ENCODE data around the gene TLE2. TPM values are rescaled to one million over a fixed set of nuclear protein-coding genes. Genes with fewer than 3 reads are reported as not detected.
A peak's percentile ranks its signal among the peaks of the same experiment; 100 is the strongest.

The TLE2 gene
- polyA plus RNA-seq, 3 donors, result not detected

- peaks cover 0 to 16% of the 10 kb centered on the region in 2 donors for H3K9me3 ChIP-seq (replicated peaks in 1 of 2; ENCODE audit: control insufficient read depth in 1 of 2, insufficient read depth in 1 of 2, low read length in 2 of 2)
- DNase-seq, result no peak
- no peak overlapping the region for H3K4me3 ChIP-seq (replicated peaks in 1 of 3; ENCODE audit: low read depth in 2 of 3, low read length in 3 of 3)
- Mint-ChIP-seq H3K36me3 (peaks cover 0 to 8% of the 10 kb centered on the region in 2 donors), H3K27me3 (ENCODE audit: low read depth in 3 of 3) (peaks cover 48 to 65% (median 65%) of the 10 kb centered on the region in 3 donors), H3K4me3 (peak overlapping the region in 1 of 2 donors; percentile 95), H3K9me3 (peaks cover 0 to 15% (median 8%) of the 10 kb centered on the region in 7 donors), H3K27ac (peak overlapping the region in 2 of 7 donors; percentile 19 to 92), H3K4me1 (peaks cover 15% of the 10 kb centered on the region)
- no peak for TF ChIP-seq CTCF (IDR thresholded peaks at IDR 0.05)
- H2AFZ ChIP-seq (ENCODE audit: insufficient read depth, low read depth, low read length, poor library complexity, severe bottlenecking), result no peak overlapping the region
- peaks cover 18 to 25% of the 10 kb centered on the region in 2 donors for H3K4me1 ChIP-seq (ENCODE audit: control insufficient read depth in 1 of 2, insufficient read depth in 2 of 2, low read length in 2 of 2)
- no peak overlapping the region for H3K27ac ChIP-seq (ENCODE audit: low read depth in 1 of 2, low read length in 2 of 2)
- H3K27me3 ChIP-seq (ENCODE audit: control insufficient read depth in 2 of 2, insufficient read depth in 2 of 2, low read length in 2 of 2), result peaks cover 12 to 46% of the 10 kb centered on the region in 2 donors
- H3K79me2 ChIP-seq (ENCODE audit: insufficient read depth, low read length), result no peaks in the 10 kb centered on the region
- no peak overlapping the region for H3K4me2 ChIP-seq (replicated peaks; ENCODE audit: extremely low read depth, low read length, poor library complexity, severe bottlenecking)
- no peak overlapping the region for H3K9ac ChIP-seq (ENCODE audit: insufficient read depth, low read length, poor library complexity, severe bottlenecking)
- no peaks in the 10 kb centered on the region for H3K36me3 ChIP-seq (replicated peaks in 1 of 2; ENCODE audit: control insufficient read depth in 1 of 2, insufficient read depth in 2 of 2, low read length in 2 of 2)
- no peaks in the 10 kb centered on the region for H4K20me1 ChIP-seq (ENCODE audit: insufficient read depth, low read length)
- intact Hi-C loops (cut with micrococcal nuclease), result loop anchor here in 1 of 2 donors (10.0 kb wide), 1 partner anchor 60 kb away; the partner anchor contains the start of gene TLE6
Observed at GRCh38 chr19:3034406-3034655, 5.3 kb upstream of the TLE2 start.

- no peak overlapping the region for H2AFZ ChIP-seq (ENCODE audit: insufficient read depth, low read depth, low read length, poor library complexity, severe bottlenecking)
- WGBS (ENCODE audit: insufficient coverage), result 97% methylated on average over 11 of the region's 11 CpGs
- H3K27me3 Mint-ChIP-seq (ENCODE audit: low read depth in 3 of 3), result peaks cover 49 to 65% (median 64%) of the 10 kb centered on the region in 3 donors
- peak overlapping the region in 1 of 2 donors; percentile 95 for H3K4me3 Mint-ChIP-seq
- H3K36me3 ChIP-seq (replicated peaks in 1 of 2; ENCODE audit: control insufficient read depth in 1 of 2, insufficient read depth in 2 of 2, low read length in 2 of 2), result no peaks in the 10 kb centered on the region
- H3K9me3 Mint-ChIP-seq, result peaks cover 0 to 15% (median 7%) of the 10 kb centered on the region in 7 donors
- no peaks in the 10 kb centered on the region for H4K20me1 ChIP-seq (ENCODE audit: insufficient read depth, low read length)
- intact Hi-C loops (cut with micrococcal nuclease), result loop anchor here in 1 of 2 donors (10.0 kb wide), 1 partner anchor 59 kb away; the partner anchor contains the start of gene TLE6
- no peak overlapping the region for H3K9ac ChIP-seq (ENCODE audit: insufficient read depth, low read length, poor library complexity, severe bottlenecking)
- H3K36me3 Mint-ChIP-seq, result peaks cover 0 to 8% of the 10 kb centered on the region in 2 donors
- no peak overlapping the region for H3K27ac ChIP-seq (ENCODE audit: low read depth in 1 of 2, low read length in 2 of 2)
- no peak for TF ChIP-seq CTCF (IDR thresholded peaks at IDR 0.05)
- H3K4me2 ChIP-seq (replicated peaks; ENCODE audit: extremely low read depth, low read length, poor library complexity, severe bottlenecking), result no peak overlapping the region
- peaks cover 19 to 25% of the 10 kb centered on the region in 2 donors for H3K4me1 ChIP-seq (ENCODE audit: control insufficient read depth in 1 of 2, insufficient read depth in 2 of 2, low read length in 2 of 2)
- H3K27ac Mint-ChIP-seq, result no peak overlapping the region
- H3K9me3 ChIP-seq (replicated peaks in 1 of 2; ENCODE audit: control insufficient read depth in 1 of 2, insufficient read depth in 1 of 2, low read length in 2 of 2), result peaks cover 0 to 16% of the 10 kb centered on the region in 2 donors
- H3K27me3 ChIP-seq (ENCODE audit: control insufficient read depth in 2 of 2, insufficient read depth in 2 of 2, low read length in 2 of 2), result peaks cover 12 to 47% of the 10 kb centered on the region in 2 donors
- no peaks in the 10 kb centered on the region for H3K79me2 ChIP-seq (ENCODE audit: insufficient read depth, low read length)
- no peak for DNase-seq
- peaks cover 15% of the 10 kb centered on the region for H3K4me1 Mint-ChIP-seq
- no peak overlapping the region for H3K4me3 ChIP-seq (replicated peaks in 1 of 3; ENCODE audit: low read depth in 2 of 3, low read length in 3 of 3)
Observed at GRCh38 chr19:3033595-3034405, 4.7 kb upstream of the TLE2 start.

Data from CD14-positive monocyte (primary cell).